A549 (cell line): ENCODE data around the gene LARP1B.

Source experiments
- MAFK ChIP-seq: fragments of 450-650 bp; IDR thresholded peaks from 2 replicates; pipeline ENCODE4 v1.6.1; 2014; ENCODE audit not compliant: partially characterized antibody
- TF ChIP-seq, protein P1 (sequence below): fragments of >200 bp; sonication (Bioruptor Twin); formaldehyde crosslinking; IDR thresholded peaks from 3 replicates; pipeline ENCODE4 v1.5.1; 2016

DNA sequence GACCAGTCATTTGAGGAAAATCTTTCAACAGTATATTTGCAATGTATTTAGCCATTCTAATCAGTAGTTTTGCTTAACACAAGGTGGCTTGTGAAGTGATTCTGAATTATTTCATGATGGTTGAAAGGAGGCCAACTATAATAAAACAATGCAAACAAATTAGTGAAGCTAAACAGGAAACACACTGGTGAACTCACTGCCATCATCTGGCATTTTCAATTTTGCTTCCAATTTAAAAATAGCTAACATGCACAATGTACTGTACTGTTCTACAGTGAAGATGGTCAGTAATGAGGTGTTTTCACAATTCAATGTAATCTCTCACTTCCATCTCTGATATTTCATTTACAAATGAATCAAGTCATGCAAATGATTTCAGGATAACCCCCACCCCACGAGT lies 195.4 kb downstream of the LARP1B start:
- TF ChIP-seq, protein P1, sequence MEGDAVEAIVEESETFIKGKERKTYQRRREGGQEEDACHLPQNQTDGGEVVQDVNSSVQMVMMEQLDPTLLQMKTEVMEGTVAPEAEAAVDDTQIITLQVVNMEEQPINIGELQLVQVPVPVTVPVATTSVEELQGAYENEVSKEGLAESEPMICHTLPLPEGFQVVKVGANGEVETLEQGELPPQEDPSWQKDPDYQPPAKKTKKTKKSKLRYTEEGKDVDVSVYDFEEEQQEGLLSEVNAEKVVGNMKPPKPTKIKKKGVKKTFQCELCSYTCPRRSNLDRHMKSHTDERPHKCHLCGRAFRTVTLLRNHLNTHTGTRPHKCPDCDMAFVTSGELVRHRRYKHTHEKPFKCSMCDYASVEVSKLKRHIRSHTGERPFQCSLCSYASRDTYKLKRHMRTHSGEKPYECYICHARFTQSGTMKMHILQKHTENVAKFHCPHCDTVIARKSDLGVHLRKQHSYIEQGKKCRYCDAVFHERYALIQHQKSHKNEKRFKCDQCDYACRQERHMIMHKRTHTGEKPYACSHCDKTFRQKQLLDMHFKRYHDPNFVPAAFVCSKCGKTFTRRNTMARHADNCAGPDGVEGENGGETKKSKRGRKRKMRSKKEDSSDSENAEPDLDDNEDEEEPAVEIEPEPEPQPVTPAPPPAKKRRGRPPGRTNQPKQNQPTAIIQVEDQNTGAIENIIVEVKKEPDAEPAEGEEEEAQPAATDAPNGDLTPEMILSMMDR, result no peak
- no peak for TF ChIP-seq MAFK
